Measurements from ENCODE around the gene SLC35A5. TPM values are rescaled to one million over a fixed set of nuclear protein-coding genes. Genes with fewer than 3 reads are reported as not detected.
"Not testable (repeated sequence)": the region's sequence is repeated elsewhere in the genome, so short reads cannot be mapped to it uniquely, and the experiment has no call there.

SLC35A5 gene, protein sequence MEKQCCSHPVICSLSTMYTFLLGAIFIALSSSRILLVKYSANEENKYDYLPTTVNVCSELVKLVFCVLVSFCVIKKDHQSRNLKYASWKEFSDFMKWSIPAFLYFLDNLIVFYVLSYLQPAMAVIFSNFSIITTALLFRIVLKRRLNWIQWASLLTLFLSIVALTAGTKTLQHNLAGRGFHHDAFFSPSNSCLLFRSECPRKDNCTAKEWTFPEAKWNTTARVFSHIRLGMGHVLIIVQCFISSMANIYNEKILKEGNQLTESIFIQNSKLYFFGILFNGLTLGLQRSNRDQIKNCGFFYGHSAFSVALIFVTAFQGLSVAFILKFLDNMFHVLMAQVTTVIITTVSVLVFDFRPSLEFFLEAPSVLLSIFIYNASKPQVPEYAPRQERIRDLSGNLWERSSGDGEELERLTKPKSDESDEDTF
- 15.5 and 31.5 TPM in 2 replicates for total RNA-seq (2012; rRNA removed)

DNA sequence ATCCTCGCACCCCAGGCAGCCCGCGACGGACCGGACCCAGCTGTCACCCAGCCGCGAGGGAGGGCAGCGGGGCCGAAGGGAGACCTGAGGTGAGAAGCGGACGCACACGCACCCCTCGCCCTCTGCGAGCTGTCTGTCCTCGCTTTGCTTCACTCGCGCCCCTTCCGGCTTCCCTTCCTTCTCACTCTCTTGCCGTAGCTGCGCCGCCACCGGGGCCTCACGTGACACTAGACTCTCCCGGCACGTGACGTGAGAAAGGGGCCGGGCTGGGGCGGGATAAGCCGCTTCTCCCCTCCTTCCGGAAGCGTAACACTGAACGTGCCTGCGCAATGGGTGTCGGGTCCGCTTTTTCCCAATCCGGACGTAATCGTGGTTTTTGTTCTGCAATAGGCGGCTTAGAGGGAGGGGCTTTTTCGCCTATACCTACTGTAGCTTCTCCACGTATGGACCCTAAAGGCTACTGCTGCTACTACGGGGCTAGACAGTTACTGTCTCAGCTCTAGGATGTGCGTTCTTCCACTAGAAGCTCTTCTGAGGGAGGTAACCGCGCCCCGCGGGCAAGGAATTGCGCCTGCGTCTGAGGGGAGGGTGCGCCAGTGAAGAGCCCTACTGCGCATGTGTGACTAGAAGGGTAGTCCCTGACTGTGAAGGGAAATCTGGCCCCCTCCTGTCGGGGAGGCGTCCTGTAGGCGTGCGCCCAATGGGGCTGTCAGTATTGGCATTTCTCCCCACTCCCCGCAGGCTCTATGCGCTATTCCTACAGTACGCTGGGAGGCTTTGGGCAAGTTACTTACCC is at the start of gene SLC35A5, which contains the start of gene ATG3:
TSS of gene SLC35A5 (plus strand) at position 312 of the 796 bp plus-strand sequence. CDS start 1,359 bp downstream, outside the sequence.
TSS of gene ATG3 (minus strand) at position 229 of the 796 bp plus-strand sequence. CDS start 434 bp downstream, outside the sequence.
- no peaks in the 10 kb centered on the region for H3K27me3 ChIP-seq (ENCODE audit: control insufficient read depth, insufficient read depth, low read length)

DNA sequence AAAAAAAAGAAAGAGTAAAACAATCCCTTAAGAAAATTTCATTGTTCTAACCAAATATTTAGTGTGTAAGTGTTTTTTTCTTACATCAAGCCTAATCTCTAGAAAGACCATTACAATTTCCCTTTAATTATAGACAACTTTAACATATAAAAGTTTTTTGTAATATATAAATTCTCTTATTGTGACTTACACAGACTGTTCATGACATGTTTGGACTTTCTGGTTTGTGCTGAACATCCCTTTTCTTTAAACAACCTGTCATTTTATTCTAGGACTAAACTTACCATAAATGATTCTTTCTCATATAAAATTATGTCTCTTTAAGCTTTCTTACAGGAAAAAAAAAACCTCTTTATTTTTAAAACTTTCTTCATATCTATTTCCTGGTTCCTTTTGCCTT is 49.5 kb upstream of the SLC35A5 start:
- Histone ChIP-seq H3K36me3 (ENCODE audit: insufficient read depth, low read length) (no peaks in the 10 kb centered on the region), H3K4me2 (ENCODE audit: low read length) (no peak overlapping the region), H3K27me3 (ENCODE audit: control insufficient read depth, insufficient read depth, low read length) (no peaks in the 10 kb centered on the region), H3K4me1 (ENCODE audit: control insufficient read depth, insufficient read depth, low read length) (no peaks in the 10 kb centered on the region), H3K9me3 (replicated peaks; ENCODE audit: low read length) (no peaks in the 10 kb centered on the region), H3K4me3 (ENCODE audit: low read length) (no peak overlapping the region), H3K9ac (ENCODE audit: low read depth, low read length) (no peak overlapping the region)

More for the DNA sequence above, at the start of gene SLC35A5, which contains the start of gene ATG3:
- Histone ChIP-seq H3K4me3 (ENCODE audit: low read length) (peak within 1 kb of the TSS; percentile 90), H3K4me2 (ENCODE audit: low read length) (peak within 1 kb of the TSS; percentile 81), H3K9ac (ENCODE audit: low read depth, low read length) (peak within 1 kb of the TSS; percentile 93), H3K4me1 (ENCODE audit: control insufficient read depth, insufficient read depth, low read length) (peaks cover 10% of the 10 kb centered on the region), H3K36me3 (ENCODE audit: insufficient read depth, low read length) (no peaks in the 10 kb centered on the region), H3K9me3 (replicated peaks; ENCODE audit: low read length) (no peaks in the 10 kb centered on the region)

DNA sequence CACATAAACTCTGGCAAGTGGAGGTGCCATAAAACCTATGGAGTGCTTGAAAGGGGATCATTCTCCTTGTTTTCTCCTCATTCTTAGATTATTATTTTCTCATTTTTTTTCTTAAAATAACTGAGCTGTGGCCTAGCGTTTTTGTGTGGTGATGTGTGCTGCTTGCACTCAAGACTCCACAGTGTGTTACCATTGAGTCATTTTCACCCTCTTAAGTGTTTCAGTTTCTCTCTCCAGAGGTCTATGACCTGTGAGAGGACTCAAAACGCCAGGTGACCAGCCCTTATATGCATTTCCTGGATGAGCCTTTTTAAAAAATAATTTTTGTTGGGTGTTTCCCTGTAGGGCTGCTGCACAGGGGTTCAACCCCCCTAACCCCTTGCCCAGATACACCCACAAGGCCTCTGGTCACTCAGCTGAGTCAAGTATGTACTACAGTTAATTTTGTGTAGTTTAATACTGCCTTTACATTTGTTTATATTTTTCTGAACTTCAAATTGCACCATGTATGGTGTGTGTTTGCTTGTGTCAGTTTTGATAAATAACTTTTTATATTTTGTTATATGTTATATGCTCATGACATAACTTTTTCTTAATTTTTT is 47.2 kb upstream of the SLC35A5 start:
- no peaks in the 10 kb centered on the region for H3K4me1 ChIP-seq (ENCODE audit: control insufficient read depth, insufficient read depth, low read length)
- no peaks in the 10 kb centered on the region for H3K27me3 ChIP-seq (ENCODE audit: control insufficient read depth, insufficient read depth, low read length)
- no peaks in the 10 kb centered on the region for H3K9me3 ChIP-seq (replicated peaks; ENCODE audit: low read length)
- H3K9ac ChIP-seq (ENCODE audit: low read depth, low read length), result no peak overlapping the region
- no peaks in the 10 kb centered on the region for H3K36me3 ChIP-seq (ENCODE audit: insufficient read depth, low read length)
- no peak overlapping the region for H3K4me3 ChIP-seq (ENCODE audit: low read length)
- H3K4me2 ChIP-seq (ENCODE audit: low read length), result no peak overlapping the region

DNA sequence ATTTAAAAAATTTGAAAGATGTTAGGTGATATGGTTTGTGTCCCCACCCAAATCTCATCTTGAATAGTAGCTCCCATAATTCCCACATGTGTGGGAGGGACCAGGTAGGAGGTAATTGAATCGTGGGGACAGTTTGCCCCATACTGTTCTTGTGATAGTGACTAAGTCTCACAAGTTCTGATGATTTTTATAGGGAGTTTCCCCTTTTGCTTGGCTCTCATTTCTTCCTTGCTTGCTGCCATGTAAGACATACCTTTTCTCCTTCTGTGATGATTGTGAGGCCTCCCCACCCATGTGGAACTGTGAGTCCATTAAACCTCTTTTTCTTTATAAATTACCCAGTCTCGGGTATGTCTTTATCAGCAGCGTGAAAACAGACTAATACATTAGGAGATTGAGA is 42.9 kb upstream of the SLC35A5 start:
- not testable (repeated sequence) for H3K27me3 ChIP-seq (ENCODE audit: control insufficient read depth, insufficient read depth, low read length); H3K36me3 ChIP-seq (ENCODE audit: insufficient read depth, low read length); H3K9ac ChIP-seq (ENCODE audit: low read depth, low read length); H3K4me3 ChIP-seq (ENCODE audit: low read length); H3K4me1 ChIP-seq (ENCODE audit: control insufficient read depth, insufficient read depth, low read length); H3K4me2 ChIP-seq (ENCODE audit: low read length); H3K9me3 ChIP-seq (replicated peaks; ENCODE audit: low read length)

DNA sequence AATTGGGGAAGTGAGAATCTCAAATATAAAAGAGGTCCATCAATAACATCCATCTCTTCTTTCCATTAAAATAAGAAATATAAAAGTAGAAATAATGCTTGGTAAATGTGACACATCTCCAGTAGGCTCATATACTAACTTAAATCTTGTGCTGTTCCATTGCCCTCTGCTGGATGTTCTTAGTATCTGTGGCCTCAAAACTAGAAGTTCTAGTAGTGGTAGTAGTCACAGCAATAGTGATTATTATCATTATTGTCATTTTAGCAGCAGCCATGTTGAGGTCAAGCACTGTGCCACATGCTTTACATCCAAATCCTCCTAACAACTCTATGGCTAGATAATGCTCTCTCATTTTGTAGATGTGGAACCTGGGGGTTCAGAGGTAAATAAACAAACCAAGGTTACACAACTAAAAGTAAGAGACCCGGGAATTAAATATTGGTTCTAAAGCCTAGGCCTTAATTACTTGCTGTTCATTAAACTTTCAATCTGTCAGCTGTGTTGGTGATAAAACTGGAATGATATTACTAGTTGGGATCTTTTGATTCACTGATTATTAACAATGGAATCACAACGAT is 42.3 kb upstream of the SLC35A5 start:
- H3K4me2 ChIP-seq (ENCODE audit: low read length), result no peak overlapping the region
- H3K27me3 ChIP-seq (ENCODE audit: control insufficient read depth, insufficient read depth, low read length), result no peaks in the 10 kb centered on the region
- no peak overlapping the region for H3K4me3 ChIP-seq (ENCODE audit: low read length)
- H3K9ac ChIP-seq (ENCODE audit: low read depth, low read length), result no peak overlapping the region
- H3K9me3 ChIP-seq (replicated peaks; ENCODE audit: low read length), result no peaks in the 10 kb centered on the region
- H3K36me3 ChIP-seq (ENCODE audit: insufficient read depth, low read length), result no peaks in the 10 kb centered on the region
- H3K4me1 ChIP-seq (ENCODE audit: control insufficient read depth, insufficient read depth, low read length), result no peaks in the 10 kb centered on the region

DNA sequence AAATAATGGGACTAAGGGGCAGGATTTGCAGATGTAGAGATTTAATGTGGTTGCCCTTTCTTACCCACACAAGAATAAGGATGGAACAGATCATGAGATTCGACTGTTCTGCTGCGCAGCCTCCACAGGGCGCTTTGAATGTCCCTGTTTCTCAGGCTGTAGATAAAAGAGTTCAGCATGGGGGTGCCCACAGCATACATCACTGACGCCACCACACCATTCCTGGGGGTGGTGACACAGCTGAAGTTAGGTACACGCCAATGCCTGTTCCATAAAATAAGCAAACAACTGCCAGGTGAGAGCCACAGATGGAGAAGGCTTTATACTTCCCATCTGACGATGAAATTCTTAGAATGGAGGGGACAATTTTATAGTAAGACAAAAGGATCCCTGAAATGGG is 37.7 kb upstream of the SLC35A5 start:
- H3K9ac ChIP-seq (ENCODE audit: low read depth, low read length); H3K4me2 ChIP-seq (ENCODE audit: low read length); H3K4me3 ChIP-seq (ENCODE audit: low read length); H3K27me3 ChIP-seq (ENCODE audit: control insufficient read depth, insufficient read depth, low read length); H3K9me3 ChIP-seq (replicated peaks; ENCODE audit: low read length); H3K4me1 ChIP-seq (ENCODE audit: control insufficient read depth, insufficient read depth, low read length): not testable (repeated sequence)
- peaks cover 11% of the 10 kb centered on the region for H3K36me3 ChIP-seq (ENCODE audit: insufficient read depth, low read length)

DNA sequence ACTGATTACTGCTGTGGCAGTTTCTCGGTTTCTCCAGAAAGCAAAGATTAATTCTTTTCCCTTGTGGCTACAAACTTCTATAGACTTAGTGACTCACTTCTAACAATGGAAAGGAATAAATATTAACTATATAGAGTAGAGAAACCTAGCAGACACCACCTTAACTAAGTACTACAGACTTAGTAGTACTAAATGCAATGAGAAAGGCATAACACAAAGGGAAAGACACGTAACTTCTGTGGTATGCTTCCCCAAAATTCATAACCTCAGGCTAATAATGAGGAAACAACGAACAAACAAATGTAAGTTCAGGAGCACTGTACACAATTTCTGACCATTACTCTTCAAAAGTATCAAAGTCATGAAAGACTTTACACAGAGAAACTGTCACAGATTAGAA is 31.3 kb upstream of the SLC35A5 start:
- Histone ChIP-seq H3K36me3 (ENCODE audit: insufficient read depth, low read length) (peaks cover 42% of the 10 kb centered on the region), H3K9me3 (replicated peaks; ENCODE audit: low read length) (no peaks in the 10 kb centered on the region), H3K27me3 (ENCODE audit: control insufficient read depth, insufficient read depth, low read length) (no peaks in the 10 kb centered on the region), H3K4me2 (ENCODE audit: low read length) (no peak overlapping the region), H3K4me1 (ENCODE audit: control insufficient read depth, insufficient read depth, low read length) (no peaks in the 10 kb centered on the region), H3K9ac (ENCODE audit: low read depth, low read length) (no peak overlapping the region), H3K4me3 (ENCODE audit: low read length) (no peak overlapping the region)

DNA sequence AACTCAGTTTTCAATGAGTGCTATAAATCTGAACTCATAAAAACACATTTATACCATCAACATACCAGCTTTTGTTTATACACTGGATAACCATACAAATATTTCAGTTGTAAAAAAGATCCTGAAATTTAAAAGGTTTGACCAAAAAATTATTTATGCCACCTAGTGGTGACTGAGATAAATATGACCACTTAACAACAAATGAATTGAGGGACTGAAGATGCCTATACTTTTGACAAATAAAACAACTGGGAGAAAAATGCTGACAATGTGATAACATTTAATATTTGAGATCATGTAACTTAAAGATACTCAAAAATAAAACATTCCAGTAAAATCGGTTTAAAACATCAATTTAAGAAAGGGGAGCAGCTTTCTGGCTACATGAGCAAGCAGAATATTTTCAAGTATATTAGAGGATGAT is 30.5 kb upstream of the SLC35A5 start:
- H3K4me3 ChIP-seq (ENCODE audit: low read length), result no peak overlapping the region
- H3K36me3 ChIP-seq (ENCODE audit: insufficient read depth, low read length), result peaks cover 46% of the 10 kb centered on the region
- H3K9ac ChIP-seq (ENCODE audit: low read depth, low read length), result no peak overlapping the region
- no peaks in the 10 kb centered on the region for H3K4me1 ChIP-seq (ENCODE audit: control insufficient read depth, insufficient read depth, low read length)
- no peaks in the 10 kb centered on the region for H3K9me3 ChIP-seq (replicated peaks; ENCODE audit: low read length)
- no peak overlapping the region for H3K4me2 ChIP-seq (ENCODE audit: low read length)
- no peaks in the 10 kb centered on the region for H3K27me3 ChIP-seq (ENCODE audit: control insufficient read depth, insufficient read depth, low read length)

DNA sequence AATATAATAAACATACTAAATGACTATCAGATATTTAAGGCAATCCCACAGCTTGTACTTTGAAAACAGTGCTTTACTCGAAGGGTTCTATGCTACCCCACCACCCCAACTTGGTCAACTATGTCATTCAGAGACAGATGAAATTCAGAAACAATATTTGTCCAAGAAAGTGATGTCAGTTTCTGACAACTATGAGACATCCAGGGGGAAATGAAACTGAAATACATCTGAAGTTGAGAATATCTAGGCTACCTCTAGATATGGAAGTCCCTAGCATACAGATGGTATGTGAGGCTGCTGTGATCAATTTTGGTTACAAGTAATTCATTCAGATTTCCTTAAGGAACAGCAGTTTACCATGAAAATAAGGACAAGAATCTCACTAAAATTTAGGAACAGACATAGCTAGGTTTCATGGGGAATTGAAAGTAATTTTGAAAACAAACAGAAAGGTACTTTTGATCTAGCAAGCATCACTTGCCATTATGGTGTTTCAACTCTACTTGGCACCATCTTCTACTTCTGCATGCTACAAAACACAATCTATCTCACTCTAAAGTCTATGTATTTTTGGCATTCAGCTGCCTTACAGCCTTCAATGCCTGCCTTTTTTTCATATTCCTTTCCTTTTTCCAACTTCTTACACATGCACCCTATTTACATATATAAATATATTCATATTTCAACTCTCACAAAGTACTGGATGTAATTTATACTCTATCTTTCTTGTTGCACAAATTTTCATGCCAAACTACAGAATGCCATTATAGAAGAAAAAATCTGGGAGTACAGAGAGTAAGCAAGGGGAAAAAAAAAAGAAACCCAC is 21.8 kb upstream of the SLC35A5 start:
- Histone ChIP-seq H3K27me3 (ENCODE audit: control insufficient read depth, insufficient read depth, low read length) (no peaks in the 10 kb centered on the region), H3K9me3 (replicated peaks; ENCODE audit: low read length) (no peaks in the 10 kb centered on the region), H3K36me3 (ENCODE audit: insufficient read depth, low read length) (peaks cover 32% of the 10 kb centered on the region), H3K4me1 (ENCODE audit: control insufficient read depth, insufficient read depth, low read length) (no peaks in the 10 kb centered on the region), H3K4me2 (ENCODE audit: low read length) (no peak overlapping the region), H3K4me3 (ENCODE audit: low read length) (no peak overlapping the region), H3K9ac (ENCODE audit: low read depth, low read length) (no peak overlapping the region)

DNA sequence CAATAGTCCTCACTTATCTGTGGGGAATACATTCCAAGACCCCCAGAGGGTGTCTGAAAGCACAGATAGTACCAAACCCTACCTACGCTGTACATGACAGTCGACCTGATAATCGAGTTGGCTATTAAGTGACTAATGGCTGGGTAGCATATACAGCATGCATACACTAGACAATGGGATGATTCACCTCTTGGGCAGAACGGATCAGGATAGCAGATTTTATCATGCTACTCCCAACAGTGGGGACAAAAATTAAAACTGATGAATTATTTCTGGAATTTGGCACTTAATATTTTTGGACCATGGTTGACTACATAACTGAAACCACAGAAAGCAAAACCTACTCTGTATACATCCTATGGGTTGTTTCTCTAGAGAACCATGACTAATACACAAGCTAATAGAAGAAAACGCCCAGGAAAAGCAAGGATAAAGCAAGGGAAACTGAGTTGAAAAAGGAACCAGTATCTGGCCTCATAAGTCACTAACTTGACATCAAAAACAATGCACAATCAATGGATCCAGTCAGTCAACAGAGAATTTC is 15.6 kb upstream of the SLC35A5 start:
- no peak overlapping the region for H3K4me3 ChIP-seq (ENCODE audit: low read length)
- H3K36me3 ChIP-seq (ENCODE audit: insufficient read depth, low read length), result peaks cover 40% of the 10 kb centered on the region
- H3K27me3 ChIP-seq (ENCODE audit: control insufficient read depth, insufficient read depth, low read length), result no peaks in the 10 kb centered on the region
- no peaks in the 10 kb centered on the region for H3K4me1 ChIP-seq (ENCODE audit: control insufficient read depth, insufficient read depth, low read length)
- H3K9ac ChIP-seq (ENCODE audit: low read depth, low read length), result no peak overlapping the region
- H3K4me2 ChIP-seq (ENCODE audit: low read length), result no peak overlapping the region
- H3K9me3 ChIP-seq (replicated peaks; ENCODE audit: low read length), result no peaks in the 10 kb centered on the region

All from skeletal muscle satellite cell (primary cell).